Measurements from ENCODE around the gene CHMP6.
"Not testable (repeated sequence)": the region's sequence is repeated elsewhere in the genome, so short reads cannot be mapped to it uniquely, and the experiment has no call there.

Gene CHMP6

GRCh38 chr17:81016575-81016974 lies 24.9 kb downstream of the CHMP6 start:
- DNase-seq = no peak

- not testable (repeated sequence) for DNase-seq
Observed at GRCh38 chr17:81017330-81017729, 25.7 kb downstream of the CHMP6 start.

GRCh38 chr17:81018044-81018802 lies 26.6 kb downstream of the CHMP6 start:
- peak; percentile 61 for DNase-seq

GRCh38 chr17:81019563-81020442 lies 28.2 kb downstream of the CHMP6 start:
- no peak for DNase-seq

GRCh38 chr17:81020443-81020766 lies 28.8 kb downstream of the CHMP6 start:
- DNase-seq = no peak

GRCh38 chr17:81020767-81021497 lies 29.3 kb downstream of the CHMP6 start:
- DNase-seq = no peak

GRCh38 chr17:81021531-81022343 lies 30.1 kb downstream of the CHMP6 start:
- no peak for DNase-seq

GRCh38 chr17:81022344-81022676 lies 30.7 kb downstream of the CHMP6 start:
- DNase-seq = no peak

GRCh38 chr17:81025065-81025740 lies 33.6 kb downstream of the CHMP6 start:
- DNase-seq = no peak

- DNase-seq = no peak
Observed at GRCh38 chr17:81025741-81026129, 34.1 kb downstream of the CHMP6 start.

- DNase-seq = no peak
Observed at GRCh38 chr17:81026266-81027036, 34.8 kb downstream of the CHMP6 start.

- no peak for DNase-seq
Observed at GRCh38 chr17:81027038-81027437, 35.4 kb downstream of the CHMP6 start.

- no peak for DNase-seq
Observed at GRCh38 chr17:81027591-81028505, 36.2 kb downstream of the CHMP6 start.

GRCh38 chr17:81028506-81028858 lies 36.8 kb downstream of the CHMP6 start:
- no peak for DNase-seq

GRCh38 chr17:81029859-81030258 lies 38.2 kb downstream of the CHMP6 start:
- no peak for DNase-seq

GRCh38 chr17:81030312-81030711 lies 38.7 kb downstream of the CHMP6 start:
- DNase-seq = not testable (repeated sequence)

- no peak for DNase-seq
Observed at GRCh38 chr17:81030741-81031565, 39.3 kb downstream of the CHMP6 start.

- no peak for DNase-seq
Observed at GRCh38 chr17:81031566-81032550, 40.2 kb downstream of the CHMP6 start.
